Naive thymus-derived CD4-positive, alpha-beta T cell (primary cell): ENCODE measurements around the gene GALNT2. TPM values are rescaled to one million over a fixed set of nuclear protein-coding genes. Genes with fewer than 3 reads are reported as not detected.

Experiments used
- ATAC-seq: fragments of 150-1000 bp; cut with Tn5 transposase; 2 replicates; pipeline ENCODE4 v1.10.0; 2021; ENCODE audit warnings: mild to moderate bottlenecking, moderate library complexity
- CTCF ChIA-PET: fragments of 350-600 bp; sonication (Branson Sonifier 250); formaldehyde crosslinking; loops from one replicate; lab custom pipeline; 2021; ENCODE audit warnings: antibody characterized with exemption; lab: Charles Lee
- POLR2A ChIA-PET: fragments of 350-600 bp; sonication (Branson Sonifier 250); formaldehyde crosslinking; loops from one replicate; lab custom pipeline; 2021; ENCODE audit warnings: antibody characterized with exemption, inconsistent platforms; lab: Charles Lee
- DNase-seq, 9 donors: peaks; one replicate each; pipeline versions ENCODE4 v3.0.0 to v3.0.0-alpha.2; 2020 to 2022; ENCODE audit warnings: mixed read lengths in 1 of 9
- H3K27ac ChIP-seq: one replicate; pipeline ENCODE4 v1.7.0; 2013; ENCODE audit warnings: mild to moderate bottlenecking, low read depth, low read length, moderate library complexity
- H3K27me3 ChIP-seq, 2 donors: one replicate each; pipeline ENCODE4 v1.7.0; 2013; ENCODE audit warnings: low read length in 2 of 2, mild to moderate bottlenecking in 2 of 2, moderate library complexity in 2 of 2; ENCODE audit not compliant: control insufficient read depth in 2 of 2, insufficient read depth in 2 of 2
- H3K36me3 ChIP-seq, 3 experiments: 1 replicate in 2 of 3; 2 replicates in 1 of 3; pipeline ENCODE4 v1.7.0; 2013; ENCODE audit warnings: low read length in 3 of 3, mild to moderate bottlenecking in 3 of 3, moderate library complexity in 1 of 3; ENCODE audit not compliant: insufficient read depth in 3 of 3, control insufficient read depth in 2 of 3
- H3K4me1 ChIP-seq, 2 donors: one replicate each; pipeline ENCODE4 v1.7.0; 2013; ENCODE audit warnings: low read length in 2 of 2, mild to moderate bottlenecking in 2 of 2, moderate library complexity in 1 of 2; ENCODE audit not compliant: control insufficient read depth in 2 of 2, insufficient read depth in 2 of 2
- H3K4me3 ChIP-seq: 2 replicates; pipeline ENCODE4 v1.7.0; 2013; ENCODE audit warnings: mild to moderate bottlenecking, low read length
- H3K9me3 ChIP-seq, 3 experiments: 1 replicate in 2 of 3; 2 replicates in 1 of 3; pipeline ENCODE4 v1.7.0; 2013; ENCODE audit warnings: low read length in 3 of 3; ENCODE audit not compliant: control insufficient read depth in 2 of 3
- H3K27ac Mint-ChIP-seq, 9 donors: one replicate each; pipeline ENCODE4 v1.8.0; 2020 to 2022; ENCODE audit warnings: mixed read lengths in 9 of 9, mild to moderate bottlenecking in 8 of 9, moderate library complexity in 5 of 9, inconsistent platforms in 2 of 9
- H3K27me3 Mint-ChIP-seq, 5 donors: one replicate each; pipeline ENCODE4 v1.8.0; 2021 to 2022; ENCODE audit warnings: mixed read lengths in 5 of 5, mild to moderate bottlenecking in 1 of 5
- H3K36me3 Mint-ChIP-seq, 5 donors: one replicate each; pipeline ENCODE4 v1.8.0; 2020 to 2022; ENCODE audit warnings: mixed read lengths in 5 of 5, mild to moderate bottlenecking in 3 of 5, inconsistent platforms in 1 of 5
- H3K4me1 Mint-ChIP-seq, 7 donors: one replicate each; pipeline ENCODE4 v1.8.0; 2020 to 2022; ENCODE audit warnings: mixed read lengths in 7 of 7, mild to moderate bottlenecking in 3 of 7, inconsistent platforms in 1 of 7
- H3K4me3 Mint-ChIP-seq, 10 donors: one replicate each; pipeline ENCODE4 v1.8.0; 2020 to 2022; ENCODE audit warnings: mild to moderate bottlenecking in 10 of 10, mixed read lengths in 10 of 10, moderate library complexity in 6 of 10, inconsistent platforms in 2 of 10
- H3K9me3 Mint-ChIP-seq, 11 donors: one replicate each; pipeline ENCODE4 v1.8.0; 2020 to 2022; ENCODE audit warnings: mixed read lengths in 11 of 11, mild to moderate bottlenecking in 4 of 11, inconsistent platforms in 1 of 11, moderate library complexity in 1 of 11
- intact Hi-C, 2 donors: fragments of 100-400 bp; cut with micrococcal nuclease; formaldehyde crosslinking; loops; one replicate each; pipeline ENCODE4 v1.15.1; 2023
- polyA plus RNA-seq, 2 donors: library from polyadenylated mRNA; unstranded; fragments of 300-500 nt; fragmentation: Illumina TruSeq; gene quantifications; one replicate each; pipeline ENCODE4 v1.2.3, GENCODE V29; 2021
- total RNA-seq, 6 experiments: library from RNA in 5 of 6; stranded (reverse) in 5 of 6; gene quantifications; 1 replicate in 5 of 6; 2 replicates in 1 of 6; pipeline ENCODE4 v1.2.3 and lab custom pipeline; 2021 to 2026

GALNT2 gene
- total and polyA plus RNA-seq, 7 experiments from 2014 or later: 12.0 to 32.7 (median 23.3) TPM

DNA sequence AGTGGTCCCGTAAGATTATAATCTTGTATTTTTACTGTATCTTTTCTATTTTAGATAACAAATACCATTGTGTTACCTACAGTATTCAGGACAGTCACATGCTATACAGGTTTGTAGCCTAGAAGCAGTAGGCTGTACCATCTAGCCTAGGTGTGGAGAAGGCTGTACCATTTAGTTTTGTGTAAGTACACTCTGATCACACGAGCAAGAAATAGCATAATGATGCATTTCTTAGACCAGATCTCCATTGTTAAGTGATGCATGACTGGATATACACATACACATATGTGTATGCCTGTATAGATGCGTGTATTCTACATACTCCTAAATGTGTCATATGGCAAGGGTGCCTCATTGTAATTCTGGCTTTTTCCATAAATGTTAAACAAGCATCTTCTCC lies 33.9 kb downstream of the GALNT2 start:
- ChIA-PET CTCF (no interaction called here), POLR2A (no interaction called here)
- peaks cover 35 to 70% (median 59%) of the 10 kb centered on the region in 7 donors for H3K4me1 Mint-ChIP-seq
- H3K4me3 Mint-ChIP-seq: no peak overlapping the region
- Histone ChIP-seq H3K4me3 (no peak overlapping the region), H3K4me1 (peaks cover 14 to 17% of the 10 kb centered on the region in 2 donors), H3K36me3 (no peaks in the 10 kb centered on the region), H3K27ac (no peak overlapping the region), H3K27me3 (no peaks in the 10 kb centered on the region), H3K9me3 (no peaks in the 10 kb centered on the region)
- H3K9me3 Mint-ChIP-seq: peaks cover 0 to 3% (median 0%) of the 10 kb centered on the region in 11 donors
- H3K27me3 Mint-ChIP-seq: no peaks in the 10 kb centered on the region
- peak overlapping the region in 1 of 9 donors; percentile 33 for H3K27ac Mint-ChIP-seq
- intact Hi-C loops: loop anchor here (5.0 to 10.0 kb wide), 2 partner anchors 34 to 436 kb away; partner anchors contain the start of gene GALNT2 (in 1 of the 2)
- DNase-seq (no peak), ATAC-seq (no peak)
- peaks cover 5 to 23% (median 13%) of the 10 kb centered on the region in 5 donors for H3K36me3 Mint-ChIP-seq

DNA sequence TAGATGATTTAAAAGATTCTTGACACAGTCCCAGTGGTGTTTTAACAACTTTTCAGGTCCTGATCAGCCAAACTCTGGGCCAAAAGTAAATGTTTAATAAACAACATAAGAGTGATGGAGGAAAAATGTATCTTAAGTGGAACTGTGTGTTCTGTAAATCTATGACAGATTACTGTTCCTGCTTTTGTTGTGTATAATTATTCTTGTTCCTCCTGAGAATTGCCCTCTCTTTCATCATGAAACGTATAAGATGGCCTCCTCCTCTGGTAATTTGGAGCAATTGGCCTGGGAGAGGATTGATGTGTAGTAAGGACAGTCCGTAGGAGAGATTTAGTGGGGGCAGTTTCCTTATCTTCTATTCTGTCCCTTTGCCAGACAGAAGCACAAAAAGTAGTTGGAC lies 34.5 kb downstream of the GALNT2 start:
- Histone ChIP-seq H3K9me3 (no peaks in the 10 kb centered on the region), H3K27ac (no peak overlapping the region), H3K4me3 (no peak overlapping the region), H3K27me3 (no peaks in the 10 kb centered on the region), H3K4me1 (peaks cover 14 to 17% of the 10 kb centered on the region in 2 donors), H3K36me3 (no peaks in the 10 kb centered on the region)
- ATAC-seq (no peak), DNase-seq (no peak)
- H3K27me3 Mint-ChIP-seq: no peaks in the 10 kb centered on the region
- intact Hi-C loops: loop anchor here (5.0 to 10.0 kb wide), 2 partner anchors 34 to 437 kb away; partner anchors contain the start of gene GALNT2 (in 1 of the 2)
- H3K27ac Mint-ChIP-seq: peak overlapping the region in 2 of 9 donors; percentile 33 to 40
- H3K4me1 Mint-ChIP-seq: peaks cover 34 to 69% (median 62%) of the 10 kb centered on the region in 7 donors
- H3K36me3 Mint-ChIP-seq: peaks cover 5 to 20% (median 9%) of the 10 kb centered on the region in 5 donors
- peaks cover 0 to 3% (median 0%) of the 10 kb centered on the region in 11 donors for H3K9me3 Mint-ChIP-seq
- ChIA-PET CTCF (interaction anchor here (0.6 kb wide), 1 partner anchor 26 kb away, joined by 3 read pairs; no protein-coding TSS in a partner anchor), POLR2A (no interaction called here)
- H3K4me3 Mint-ChIP-seq: no peak overlapping the region

DNA sequence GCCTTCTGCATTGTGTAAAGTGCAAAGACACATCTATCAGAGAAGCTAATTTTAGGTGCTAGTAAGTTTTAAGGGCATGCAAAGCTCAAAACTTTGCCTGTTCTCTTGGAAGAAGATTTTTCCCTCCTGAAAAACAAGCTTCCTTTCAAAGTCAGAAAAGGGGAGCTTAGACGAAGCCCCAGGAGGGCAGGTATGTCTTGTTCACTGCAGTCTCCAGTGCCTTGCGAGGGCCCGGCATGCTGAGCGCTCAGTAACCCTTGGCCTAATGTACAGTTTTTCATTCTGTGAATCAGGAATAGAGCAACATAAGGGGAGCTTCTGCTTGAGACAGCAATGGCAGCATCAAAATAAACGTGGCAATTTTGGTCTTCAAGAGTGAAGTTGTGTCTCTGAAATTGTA lies 35.0 kb downstream of the GALNT2 start:
- Histone ChIP-seq H3K4me1 (peaks cover 14 to 17% of the 10 kb centered on the region in 2 donors), H3K27me3 (no peaks in the 10 kb centered on the region), H3K36me3 (no peaks in the 10 kb centered on the region), H3K9me3 (no peaks in the 10 kb centered on the region), H3K4me3 (no peak overlapping the region), H3K27ac (no peak overlapping the region)
- peak overlapping the region in 1 of 9 donors; percentile 40 for H3K27ac Mint-ChIP-seq
- ATAC-seq (no peak), DNase-seq (no peak)
- no peaks in the 10 kb centered on the region for H3K27me3 Mint-ChIP-seq
- H3K36me3 Mint-ChIP-seq: peaks cover 5 to 17% (median 6%) of the 10 kb centered on the region in 5 donors
- intact Hi-C loops: loop anchor here (5.0 to 10.0 kb wide), 2 partner anchors 35 to 437 kb away; partner anchors contain the start of gene GALNT2 (in 1 of the 2)
- peaks cover 37 to 71% (median 61%) of the 10 kb centered on the region in 7 donors for H3K4me1 Mint-ChIP-seq
- ChIA-PET CTCF (interaction anchor here (0.6 kb wide), 2 partner anchors 25 to 439 kb away, joined by 3 to 4 read pairs; no protein-coding TSS in a partner anchor), POLR2A (interaction anchor here (1.0 kb wide), 1 partner anchor 10 kb away, joined by 3 read pairs; no protein-coding TSS in a partner anchor)
- peaks cover 0 to 3% (median 0%) of the 10 kb centered on the region in 11 donors for H3K9me3 Mint-ChIP-seq
- H3K4me3 Mint-ChIP-seq: no peak overlapping the region

DNA sequence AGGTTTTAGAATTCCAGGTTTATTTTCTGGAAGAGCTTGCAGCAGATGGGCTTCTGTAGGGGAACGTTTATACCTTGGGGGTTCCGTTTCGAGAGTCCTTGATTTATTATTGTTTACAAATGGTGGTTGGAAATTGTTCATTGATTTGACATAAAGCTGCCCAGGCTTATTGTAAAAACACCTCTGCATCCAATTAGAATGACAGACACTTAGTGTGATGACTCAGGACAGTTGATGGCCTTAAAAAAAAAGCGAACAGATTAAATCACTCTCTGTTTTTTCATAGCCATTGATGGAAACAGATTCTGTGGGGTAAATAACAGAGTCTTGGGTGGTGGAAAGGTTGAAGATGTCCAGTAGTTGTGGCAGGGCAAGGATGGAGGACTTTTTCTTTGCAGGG lies 35.4 kb downstream of the GALNT2 start:
- ATAC-seq (no peak), DNase-seq (no peak)
- peak overlapping the region in 1 of 10 donors; percentile 12 for H3K4me3 Mint-ChIP-seq
- H3K27me3 Mint-ChIP-seq: no peaks in the 10 kb centered on the region
- Histone ChIP-seq H3K4me3 (no peak overlapping the region), H3K36me3 (no peaks in the 10 kb centered on the region), H3K27ac (no peak overlapping the region), H3K27me3 (no peaks in the 10 kb centered on the region), H3K9me3 (no peaks in the 10 kb centered on the region), H3K4me1 (peaks cover 14 to 17% of the 10 kb centered on the region in 2 donors)
- ChIA-PET POLR2A (interaction anchor here (1.0 kb wide), 1 partner anchor 11 kb away, joined by 3 read pairs; no protein-coding TSS in a partner anchor), CTCF (interaction anchor here (0.6 kb wide), 1 partner anchor 440 kb away, joined by 4 read pairs; no protein-coding TSS in a partner anchor)
- H3K27ac Mint-ChIP-seq: peak overlapping the region in 1 of 9 donors; percentile 47
- H3K36me3 Mint-ChIP-seq: peaks cover under 1 to 16% (median 3%) of the 10 kb centered on the region in 5 donors
- peaks cover 41 to 76% (median 61%) of the 10 kb centered on the region in 7 donors for H3K4me1 Mint-ChIP-seq
- peaks cover 0 to under 1% (median 0%) of the 10 kb centered on the region in 11 donors for H3K9me3 Mint-ChIP-seq
- intact Hi-C loops: loop anchor here (5.0 to 10.0 kb wide), 2 partner anchors 35 to 438 kb away; partner anchors contain the start of gene GALNT2 (in 1 of the 2)

DNA sequence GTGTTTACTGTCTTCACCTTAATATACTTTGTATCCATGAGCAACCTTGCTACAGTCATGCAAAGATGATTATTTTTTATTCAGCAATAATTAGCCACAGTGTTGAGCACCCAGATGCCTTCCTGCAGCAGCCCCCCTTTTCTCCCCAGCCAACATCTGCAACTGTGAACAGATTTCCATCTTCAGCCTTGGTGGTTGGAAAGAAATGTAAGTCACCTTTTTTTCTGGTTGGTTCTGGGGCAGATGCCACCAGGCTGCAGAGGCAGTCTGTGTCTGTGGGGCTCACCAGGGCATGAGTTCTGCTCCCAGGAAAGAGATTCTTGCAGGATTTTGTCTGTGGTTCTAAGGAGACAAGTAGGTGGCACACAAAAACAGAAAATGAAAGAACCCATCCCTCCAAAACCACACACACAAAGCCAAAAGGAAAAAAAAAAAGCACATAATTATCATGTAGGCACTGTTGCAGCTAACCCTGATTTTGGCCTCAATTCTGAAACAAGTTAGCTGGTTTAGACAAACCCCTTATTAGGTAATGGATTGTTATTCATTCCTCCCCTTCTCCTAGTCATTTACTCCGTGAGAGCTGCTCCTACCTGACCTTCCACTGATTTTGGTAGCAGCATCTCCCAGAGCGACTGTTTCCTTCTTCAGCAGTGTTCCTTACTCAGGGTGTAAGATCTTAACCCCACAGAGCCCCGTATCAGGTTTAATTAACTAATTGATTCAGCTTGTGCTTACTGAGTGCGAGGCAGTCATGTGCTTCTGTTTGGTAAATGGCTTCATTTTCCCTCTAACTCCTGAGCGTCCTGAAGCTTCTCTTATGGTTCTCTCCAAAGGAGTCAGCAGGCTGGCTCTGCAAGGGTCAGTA lies 36.5 kb downstream of the GALNT2 start:
- Histone ChIP-seq H3K9me3 (no peaks in the 10 kb centered on the region), H3K27me3 (no peaks in the 10 kb centered on the region), H3K4me3 (no peak overlapping the region), H3K36me3 (no peaks in the 10 kb centered on the region), H3K27ac (no peak overlapping the region), H3K4me1 (peaks cover 14 to 17% of the 10 kb centered on the region in 2 donors)
- ATAC-seq (no peak), DNase-seq (no peak)
- H3K27me3 Mint-ChIP-seq: no peaks in the 10 kb centered on the region
- peaks cover 0 to 10% (median 0%) of the 10 kb centered on the region in 5 donors for H3K36me3 Mint-ChIP-seq
- peaks cover 41 to 78% (median 67%) of the 10 kb centered on the region in 7 donors for H3K4me1 Mint-ChIP-seq
- ChIA-PET POLR2A (no interaction called here), CTCF (no interaction called here)
- peak overlapping the region in 6 of 10 donors; percentile 5 to 40 (median 11) for H3K4me3 Mint-ChIP-seq
- no peaks in the 10 kb centered on the region for H3K9me3 Mint-ChIP-seq
- intact Hi-C loops: loop anchor here (2.0 to 10.0 kb wide), 3 partner anchors 35 to 439 kb away; partner anchors contain the start of gene GALNT2 (in 1 of the 2)
- H3K27ac Mint-ChIP-seq: peak overlapping the region in 5 of 9 donors; percentile 5 to 67 (median 38)
